ENCODE results near the gene RELA.
"Not testable (repeated sequence)": the region's sequence is repeated elsewhere in the genome, so short reads cannot be mapped to it uniquely, and the experiment has no call there.

RELA gene

GRCh38 chr11:65662799-65663638 is at the start of gene RELA:
RELA (minus strand) TSS chr11:65662916; CDS start chr11:65662832, 84 bp downstream.
- DNase-seq, result peak; percentile 71

GRCh38 chr11:65711785-65712632 is 49.3 kb upstream of the RELA start, which contains the start of gene KAT5:
KAT5 (plus strand) TSS chr11:65712252; CDS start chr11:65712268, 16 bp downstream.
- DNase-seq, result peak; percentile 98

GRCh38 chr11:65710421-65710820 is 47.7 kb upstream of the RELA start:
- no peak for DNase-seq

GRCh38 chr11:65709661-65710060 is 46.9 kb upstream of the RELA start:
- no peak for DNase-seq

- no peak for DNase-seq
Measured at GRCh38 chr11:65708451-65708850, 45.7 kb upstream of the RELA start.

GRCh38 chr11:65707002-65707401 is 44.3 kb upstream of the RELA start:
- not testable (repeated sequence) for DNase-seq

- DNase-seq, result peak; percentile 75
Measured at GRCh38 chr11:65706303-65706763, 43.6 kb upstream of the RELA start.

GRCh38 chr11:65703846-65704245 is 41.1 kb upstream of the RELA start:
- DNase-seq, result no peak

- DNase-seq, result no peak
Measured at GRCh38 chr11:65701686-65702085, 39.0 kb upstream of the RELA start.

- DNase-seq, result no peak
Measured at GRCh38 chr11:65700399-65700798, 37.7 kb upstream of the RELA start.

- no peak for DNase-seq
Measured at GRCh38 chr11:65699306-65699705, 36.6 kb upstream of the RELA start.

- DNase-seq, result no peak
Measured at GRCh38 chr11:65698205-65698604, 35.5 kb upstream of the RELA start.

- no peak for DNase-seq
Measured at GRCh38 chr11:65696802-65697552, 34.3 kb upstream of the RELA start.

- peak; percentile 43 for DNase-seq
Measured at GRCh38 chr11:65695459-65696241, 32.9 kb upstream of the RELA start.

- no peak for DNase-seq
Measured at GRCh38 chr11:65692367-65692766, 29.7 kb upstream of the RELA start.

GRCh38 chr11:65691847-65692246 is 29.1 kb upstream of the RELA start:
- DNase-seq, result not testable (repeated sequence)

- no peak for DNase-seq
Measured at GRCh38 chr11:65685981-65686380, 23.3 kb upstream of the RELA start.

- not testable (repeated sequence) for DNase-seq
Measured at GRCh38 chr11:65683480-65683879, 20.8 kb upstream of the RELA start.

GRCh38 chr11:65680192-65680743 is 17.6 kb upstream of the RELA start:
- DNase-seq, result no peak

- no peak for DNase-seq
Measured at GRCh38 chr11:65672982-65673381, 10.3 kb upstream of the RELA start.

- DNase-seq, result no peak
Measured at GRCh38 chr11:65672180-65672860, 9.6 kb upstream of the RELA start.
